Adrenal gland (tissue), 5 donors: Measurements from ENCODE around the gene RPGRIP1.
"Not testable (repeated sequence)": the region's sequence is repeated elsewhere in the genome, so short reads cannot be mapped to it uniquely, and the experiment has no call there.

Experiments
- CTCF ChIP-seq, 6 experiments: fragments of 450-650 bp in 4 of 6; fragments of 200-600 bp in 2 of 6; sonication (generic) in 1 of 6; IDR thresholded peaks; 1 replicate in 5 of 6; 2 replicates in 1 of 6; pipeline versions ENCODE4 v1.5.1 to v1.8.0; 2016 to 2021; ENCODE audit warnings: antibody characterized with exemption in 6 of 6, mild to moderate bottlenecking in 2 of 6, moderate library complexity in 1 of 6
- POLR2A ChIP-seq, 2 donors: fragments of 450-650 bp; IDR thresholded peaks; one replicate each; pipeline ENCODE4 v1.6.1; 2017; ENCODE audit warnings: antibody characterized with exemption in 2 of 2, mild to moderate bottlenecking in 2 of 2, moderate library complexity in 1 of 2
- donor health status: DM: no; HTN: no; CAD: no.

- TF ChIP-seq CTCF, POLR2A (IDR thresholded peaks at IDR 0.05): not testable (repeated sequence)
Observed at GRCh38 chr14:21302836-21303140, 22.9 kb downstream of the RPGRIP1 start.
